Frontal cortex (tissue), 4 donors: Measurements from ENCODE around the gene ZBP1. TPM values are rescaled to one million over a fixed set of nuclear protein-coding genes. Genes with fewer than 3 reads are reported as not detected.

Source experiments
- DNase-seq, 2 donors: peaks; one replicate each; pipeline ENCODE4 v3.0.0; 2012; ENCODE audit warnings: low spot score in 2 of 2
- FAIRE-seq: peaks from 2 replicates; lab custom pipeline; 2012; peaks lifted over from hg19 to GRCh38; lab: Jason Lieb, UNC
- total RNA-seq: library from RNA; depleted of rRNA; stranded (reverse); fragments of >200 nt; gene quantifications from one replicate; pipeline ENCODE4 v1.2.3, GENCODE V29; 2014
- donor health status: control.
- donor health status: control.
- donor health status: control.

The ZBP1 gene
- total RNA-seq, 1 donor from 2014 or later = not detected

GRCh38 chr20:57589728-57590484, 30.3 kb downstream of the ZBP1 start:
- FAIRE-seq = no peak
- DNase-seq = no peak

GRCh38 chr20:57589123-57589727, 31.0 kb downstream of the ZBP1 start:
- no peak for DNase-seq
- no peak for FAIRE-seq

GRCh38 chr20:57588596-57588995, 31.6 kb downstream of the ZBP1 start:
- no peak for DNase-seq
- no peak for FAIRE-seq

- no peak for FAIRE-seq
- DNase-seq = no peak
Observed at GRCh38 chr20:57587989-57588377, 32.2 kb downstream of the ZBP1 start.

- FAIRE-seq (no peak), DNase-seq (no peak)
Observed at GRCh38 chr20:57587278-57587988, 32.8 kb downstream of the ZBP1 start.

- DNase-seq (no peak), FAIRE-seq (no peak)
Observed at GRCh38 chr20:57586943-57587277, 33.3 kb downstream of the ZBP1 start.

GRCh38 chr20:57586370-57586793, 33.8 kb downstream of the ZBP1 start:
- no peak for FAIRE-seq
- DNase-seq = no peak

GRCh38 chr20:57585466-57586213, 34.6 kb downstream of the ZBP1 start:
- DNase-seq (no peak), FAIRE-seq (no peak)

- no peak for FAIRE-seq
Observed at GRCh38 chr20:57584768-57585461, 35.3 kb downstream of the ZBP1 start.

GRCh38 chr20:57583289-57584257, 36.7 kb downstream of the ZBP1 start:
- no peak for FAIRE-seq

More at GRCh38 chr20:57584768-57585461, 35.3 kb downstream of the ZBP1 start:
- DNase-seq = no peak

GRCh38 chr20:57582432-57583288, 37.6 kb downstream of the ZBP1 start:
- DNase-seq = peak in 1 of 2 donors; percentile 44
- FAIRE-seq = no peak

More at GRCh38 chr20:57583289-57584257, 36.7 kb downstream of the ZBP1 start:
- no peak for DNase-seq

GRCh38 chr20:57582029-57582378, 38.2 kb downstream of the ZBP1 start:
- FAIRE-seq = no peak

GRCh38 chr20:57581202-57582028, 38.8 kb downstream of the ZBP1 start:
- FAIRE-seq = no peak
- no peak for DNase-seq

More at GRCh38 chr20:57582029-57582378, 38.2 kb downstream of the ZBP1 start:
- no peak for DNase-seq

GRCh38 chr20:57580478-57581201, 39.6 kb downstream of the ZBP1 start:
- no peak for FAIRE-seq
- no peak for DNase-seq

- FAIRE-seq = no peak
- DNase-seq = no peak
Observed at GRCh38 chr20:57579898-57580447, 40.3 kb downstream of the ZBP1 start.

- FAIRE-seq (no peak), DNase-seq (no peak)
Observed at GRCh38 chr20:57579331-57579897, 40.8 kb downstream of the ZBP1 start.
